HG03135 (cell line): ENCODE data around the gene UBE2L3.
"Not testable (repeated sequence)": the region's sequence is repeated elsewhere in the genome, so short reads cannot be mapped to it uniquely, and the experiment has no call there.

Experiments
- ATAC-seq: cut with Tn5 transposase; IDR thresholded peaks from one replicate; pipeline ENCODE4 v1.9.1; 2021; ENCODE audit warnings: mild to moderate bottlenecking, moderate library complexity; ENCODE audit not compliant: unreplicated experiment

The UBE2L3 gene

DNA sequence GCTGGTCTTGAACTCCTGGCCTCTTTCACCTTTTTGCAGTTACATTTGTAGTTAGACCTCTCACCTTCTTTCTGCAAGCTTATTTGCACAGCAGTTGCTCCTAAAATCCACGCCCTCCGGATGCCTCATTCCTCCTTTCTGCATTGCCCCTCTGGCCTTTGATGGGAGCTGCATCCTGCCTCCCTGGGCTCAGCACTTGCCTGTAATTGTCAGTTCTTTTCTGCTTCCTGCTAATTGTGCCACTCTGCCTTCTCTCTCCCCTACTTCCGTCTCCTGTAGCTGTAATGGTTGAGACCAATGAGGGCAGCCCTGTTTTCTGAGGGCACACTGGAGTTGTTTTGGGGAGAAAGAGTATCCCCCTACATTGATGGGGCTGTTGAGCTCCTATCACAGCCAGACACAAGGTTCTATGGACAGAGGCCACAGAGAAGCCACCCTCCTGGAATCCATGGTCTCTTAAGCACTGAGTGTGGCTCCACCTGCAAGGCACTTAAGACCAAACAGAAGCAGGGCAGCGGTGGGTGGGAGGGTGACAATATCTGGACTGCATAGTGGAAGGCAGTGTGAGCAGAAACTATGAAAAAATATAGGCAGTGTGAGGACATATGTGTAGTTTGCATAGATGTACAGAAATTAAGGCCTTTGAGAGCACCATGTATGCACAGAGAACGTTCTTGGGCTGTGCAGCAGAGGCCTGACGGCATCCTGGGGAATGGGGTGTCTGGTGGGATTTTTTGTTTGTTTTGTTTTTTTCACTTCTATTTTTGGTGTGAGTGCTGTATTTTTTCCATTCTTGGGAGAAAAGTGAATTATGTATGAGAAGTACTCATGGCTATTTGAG is 31.8 kb downstream of the UBE2L3 start:
- ATAC-seq: no peak

DNA sequence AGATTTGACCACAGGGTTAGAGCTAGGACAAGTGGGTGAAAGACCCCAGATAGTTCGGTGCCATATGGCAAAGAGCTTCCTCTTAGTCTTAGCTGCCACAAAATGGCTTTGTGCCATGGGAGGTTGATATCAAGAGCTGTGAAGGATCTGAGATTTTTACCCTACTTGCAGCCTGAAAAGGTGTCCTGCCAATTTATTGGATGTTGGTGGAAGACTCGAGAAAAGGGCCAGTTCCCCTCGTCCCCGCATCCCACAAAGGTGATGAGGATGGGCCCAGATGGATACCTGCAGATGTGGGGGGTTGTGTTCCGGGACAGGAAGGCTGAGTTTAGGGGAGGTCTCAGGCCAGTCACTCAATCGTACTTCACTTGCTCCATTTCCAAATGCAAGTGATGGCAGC is 35.1 kb downstream of the UBE2L3 start:
- no peak for ATAC-seq

DNA sequence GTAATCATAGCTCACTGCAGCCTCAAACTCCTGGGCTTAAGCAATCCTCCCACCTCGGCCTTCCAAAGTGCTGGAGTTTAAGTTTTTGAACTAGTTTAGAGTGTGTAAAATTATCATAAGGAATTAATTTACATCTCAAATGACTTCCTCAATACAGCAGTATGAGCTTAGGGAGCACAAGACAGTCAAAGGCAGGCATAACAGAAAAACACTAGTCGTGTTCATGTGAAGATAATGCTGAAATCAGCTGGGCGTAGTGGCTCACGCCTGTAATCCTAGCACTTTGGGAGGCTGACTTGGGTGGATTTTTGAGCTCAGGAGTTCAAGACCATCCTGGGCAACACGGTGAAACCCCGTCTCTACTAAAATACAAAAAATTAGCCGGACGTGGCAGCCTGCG is 36.5 kb downstream of the UBE2L3 start:
- ATAC-seq: no peak

DNA sequence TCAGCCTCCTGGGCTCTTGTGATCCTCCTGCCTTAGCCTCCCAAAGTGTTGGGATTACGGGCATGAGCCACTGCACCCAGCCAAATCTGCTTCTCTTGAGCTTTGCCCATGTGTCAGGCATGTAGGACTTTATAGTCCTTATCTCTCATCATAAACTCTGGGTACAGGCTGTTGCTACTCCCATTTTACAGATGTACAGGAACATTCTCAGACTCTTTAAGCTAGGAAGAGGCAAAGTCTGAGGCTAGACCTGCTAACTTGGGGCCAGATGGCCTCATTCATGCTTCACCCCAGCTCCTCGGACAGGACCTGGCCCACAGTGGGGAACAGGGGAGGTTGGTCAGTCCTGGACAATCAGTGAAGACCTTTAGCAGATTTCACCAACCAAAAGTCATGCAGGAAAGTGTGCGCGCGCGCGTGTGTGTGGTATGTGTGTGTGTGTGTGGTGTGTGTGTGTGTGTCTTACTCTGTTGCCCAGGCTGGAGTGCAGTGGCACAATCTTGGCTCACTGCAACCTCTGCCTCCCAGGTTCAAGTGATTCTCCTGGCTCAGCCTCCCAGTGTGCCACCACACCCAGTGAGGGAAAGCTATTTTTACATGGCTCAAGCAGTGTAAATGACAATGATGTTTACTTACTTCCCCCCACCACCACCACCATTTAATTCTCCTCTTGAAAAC is 38.5 kb downstream of the UBE2L3 start:
- no peak for ATAC-seq

DNA sequence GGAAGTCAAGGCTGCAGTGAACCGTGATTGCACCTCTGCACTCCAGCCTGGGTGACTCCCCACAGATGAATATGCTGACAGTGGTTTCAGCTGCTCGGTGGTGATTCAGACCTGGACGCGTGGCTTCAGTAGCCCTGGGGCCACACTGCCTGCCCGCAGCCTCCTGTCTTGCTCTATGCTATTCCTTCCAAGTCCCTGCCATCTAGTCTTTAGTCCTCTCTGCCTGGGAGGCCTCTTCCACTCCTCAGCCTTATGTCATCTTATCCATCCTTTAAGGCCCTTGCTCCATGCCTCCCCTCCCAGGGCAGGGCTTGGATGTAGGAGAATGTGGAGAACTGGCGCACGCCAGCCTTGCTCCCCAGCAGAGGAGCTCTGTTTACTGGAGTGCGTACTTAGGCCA is 39.3 kb downstream of the UBE2L3 start:
- ATAC-seq: no peak

DNA sequence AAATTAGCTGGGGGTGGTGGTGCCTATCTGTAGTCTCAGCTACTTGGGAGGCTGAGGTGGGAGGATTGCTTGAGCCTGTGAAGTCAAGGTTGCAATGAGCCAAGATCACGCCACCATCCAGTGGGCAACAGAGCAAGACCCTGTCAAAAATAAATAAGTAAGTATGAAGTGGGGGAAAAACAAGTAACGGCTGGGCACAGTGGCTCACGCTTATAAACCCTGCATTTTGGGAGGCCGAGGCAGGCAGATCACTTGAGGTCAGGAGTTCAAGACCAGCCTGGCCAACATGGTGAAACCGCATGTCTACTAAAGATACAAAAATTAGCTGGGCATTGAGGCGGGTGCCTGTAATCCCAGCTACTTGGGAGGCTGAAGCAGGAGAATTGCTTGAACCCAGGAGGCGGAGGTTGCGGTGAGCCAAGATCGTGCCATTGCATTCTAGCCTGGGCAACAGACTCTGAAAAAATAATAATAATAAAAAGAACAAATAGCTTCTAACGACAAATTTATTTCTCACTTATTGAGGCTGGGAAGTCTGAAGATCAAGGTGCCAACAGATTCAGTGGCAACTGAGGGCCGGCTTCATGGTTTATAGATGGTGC is 42.1 kb downstream of the UBE2L3 start:
- not testable (repeated sequence) for ATAC-seq

DNA sequence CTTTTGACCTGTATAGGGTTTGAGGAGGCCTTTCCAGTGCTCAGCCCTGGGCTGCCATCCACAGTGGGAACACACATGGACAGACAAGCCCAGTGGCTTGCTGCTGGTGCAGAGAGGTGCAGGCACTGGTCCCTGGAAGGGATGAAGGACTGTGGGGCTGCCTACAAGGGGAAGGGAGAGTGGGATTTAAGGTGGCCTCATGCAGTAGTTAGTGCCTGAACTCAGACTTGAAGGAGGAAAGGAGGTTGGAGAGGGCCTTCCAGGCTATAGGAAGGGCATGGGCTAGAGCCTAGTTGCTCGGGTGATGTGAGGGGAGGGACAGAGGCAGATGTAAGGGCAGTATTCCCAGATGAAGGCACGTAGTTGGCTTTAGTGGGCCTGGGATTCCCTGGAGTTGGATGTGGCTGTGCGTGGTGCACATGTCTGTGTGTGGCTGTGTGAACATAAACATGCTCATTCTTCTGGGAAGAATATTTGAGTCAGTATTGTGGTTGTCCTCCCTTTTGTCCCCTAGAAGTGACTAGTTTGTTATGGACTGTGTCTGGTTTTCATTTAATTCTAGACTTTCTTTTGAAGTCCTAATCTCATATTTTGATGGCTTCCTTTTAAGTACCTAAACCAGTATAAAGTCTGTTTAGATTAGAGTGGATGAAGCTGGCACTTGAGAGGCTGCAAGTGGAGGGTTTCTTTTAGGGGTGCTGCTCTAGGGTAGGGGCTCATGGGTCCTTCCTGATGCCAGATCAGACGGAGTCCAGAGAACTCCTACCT is 43.9 kb downstream of the UBE2L3 start:
- no peak for ATAC-seq

DNA sequence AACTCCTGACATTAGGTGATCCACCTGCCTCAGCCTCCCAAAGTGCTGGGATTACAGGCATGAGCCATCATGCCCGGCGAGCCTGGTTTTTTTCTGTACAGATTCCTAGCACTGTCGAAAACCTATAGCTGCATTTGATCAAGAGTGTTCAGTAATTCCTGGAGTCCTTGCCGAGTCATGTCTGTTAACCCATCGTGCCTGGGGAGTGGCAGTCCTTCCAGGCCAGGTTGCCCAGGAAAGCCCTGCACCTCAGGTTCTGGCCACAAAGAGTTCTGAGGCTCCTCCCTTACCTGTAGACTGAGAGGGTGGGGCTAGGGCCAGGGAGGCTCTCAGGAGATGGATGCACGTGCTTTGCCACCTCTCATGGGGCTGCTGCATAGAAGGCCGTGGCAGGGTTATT is 45.3 kb downstream of the UBE2L3 start:
- no peak for ATAC-seq

DNA sequence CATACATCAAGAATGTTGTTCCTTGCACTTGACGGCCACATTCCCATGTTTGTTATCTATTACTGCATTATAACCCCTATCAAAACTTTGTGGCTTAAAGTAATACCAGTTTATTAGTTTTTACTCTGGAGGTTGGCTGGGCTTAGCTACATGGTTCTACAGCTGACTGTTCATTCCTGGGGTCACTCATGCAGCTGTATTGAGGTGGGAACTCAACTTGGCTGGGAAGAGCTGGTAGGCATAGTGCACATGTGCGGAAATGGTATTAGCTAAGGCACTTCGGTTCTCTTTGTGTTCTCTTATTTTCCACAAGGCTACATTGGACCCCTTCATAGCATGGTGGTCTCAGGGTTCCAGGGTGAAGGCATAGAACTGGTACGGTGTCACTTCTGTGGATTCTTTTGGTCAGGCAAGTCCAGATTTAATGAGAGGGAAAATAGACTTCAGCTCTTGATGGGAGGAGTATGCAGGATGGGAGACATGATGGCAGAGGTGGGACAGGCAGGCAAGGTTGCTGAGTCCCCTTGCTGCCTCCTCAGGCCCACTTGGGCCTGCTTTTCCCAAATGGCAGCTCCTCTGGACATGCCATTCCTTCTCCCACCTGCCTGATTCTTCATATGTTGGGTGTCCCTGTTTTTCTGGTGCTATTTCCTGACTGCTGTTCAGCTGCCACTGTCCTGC is 46.2 kb downstream of the UBE2L3 start:
- ATAC-seq: no peak

DNA sequence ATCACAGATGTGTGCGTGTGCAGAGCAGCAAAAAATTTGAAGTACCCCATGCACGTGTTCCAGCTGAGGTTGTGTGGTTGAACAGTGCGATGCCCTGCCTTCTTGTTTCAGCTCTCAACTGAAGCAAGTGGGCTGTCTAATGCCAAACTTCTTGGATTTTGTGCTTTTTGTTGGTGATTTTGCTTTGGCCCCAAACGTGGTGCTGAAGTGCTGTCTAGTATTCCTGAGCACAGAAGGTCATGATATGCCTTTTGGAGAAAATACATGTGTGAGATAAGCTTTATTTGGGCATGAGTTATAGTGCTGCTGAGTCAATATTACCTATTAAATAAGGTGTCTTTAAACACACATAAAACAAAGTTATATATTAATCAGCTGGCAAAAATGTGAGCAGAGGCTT is 48.2 kb downstream of the UBE2L3 start:
- no peak for ATAC-seq

DNA sequence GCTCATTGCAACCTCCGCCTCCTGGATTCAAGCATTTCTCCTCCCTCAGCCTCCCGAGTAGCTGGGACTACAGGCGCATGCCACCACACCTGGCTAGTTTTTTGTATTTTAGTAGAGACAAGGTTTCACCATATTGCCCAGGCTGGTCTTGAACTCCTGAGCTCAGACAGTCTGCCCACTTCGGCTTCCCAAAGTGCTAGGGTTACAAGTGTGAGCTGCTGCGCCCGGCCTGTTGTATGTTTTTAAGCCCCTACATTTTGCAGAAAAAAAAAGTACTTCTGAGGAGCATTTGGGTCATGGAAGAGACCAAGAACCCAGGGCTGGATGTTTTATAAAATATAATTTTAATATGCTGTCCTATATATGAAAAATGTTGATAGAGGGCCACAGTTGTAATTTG is 49.8 kb downstream of the UBE2L3 start:
- ATAC-seq: not testable (repeated sequence)

DNA sequence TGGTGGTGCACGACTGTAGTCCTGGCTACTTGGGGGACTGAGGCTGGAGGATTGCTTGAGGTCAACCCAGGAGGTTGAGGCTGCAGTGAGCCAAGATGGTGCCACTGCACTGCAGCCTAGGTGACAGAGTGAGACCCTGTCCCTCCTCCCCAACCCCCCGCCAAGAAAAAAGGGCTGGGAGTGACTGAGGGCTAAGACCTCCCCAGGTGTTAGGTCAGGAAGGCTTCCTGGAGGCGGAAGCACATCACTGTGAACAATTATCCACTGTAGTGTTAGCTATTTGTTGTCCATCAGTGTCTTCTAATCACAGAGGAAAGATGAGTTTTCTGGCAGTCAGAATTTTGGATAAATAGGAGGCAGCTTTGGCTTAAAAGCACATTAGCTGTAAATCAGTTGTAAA is 53.5 kb downstream of the UBE2L3 start:
- ATAC-seq: no peak

DNA sequence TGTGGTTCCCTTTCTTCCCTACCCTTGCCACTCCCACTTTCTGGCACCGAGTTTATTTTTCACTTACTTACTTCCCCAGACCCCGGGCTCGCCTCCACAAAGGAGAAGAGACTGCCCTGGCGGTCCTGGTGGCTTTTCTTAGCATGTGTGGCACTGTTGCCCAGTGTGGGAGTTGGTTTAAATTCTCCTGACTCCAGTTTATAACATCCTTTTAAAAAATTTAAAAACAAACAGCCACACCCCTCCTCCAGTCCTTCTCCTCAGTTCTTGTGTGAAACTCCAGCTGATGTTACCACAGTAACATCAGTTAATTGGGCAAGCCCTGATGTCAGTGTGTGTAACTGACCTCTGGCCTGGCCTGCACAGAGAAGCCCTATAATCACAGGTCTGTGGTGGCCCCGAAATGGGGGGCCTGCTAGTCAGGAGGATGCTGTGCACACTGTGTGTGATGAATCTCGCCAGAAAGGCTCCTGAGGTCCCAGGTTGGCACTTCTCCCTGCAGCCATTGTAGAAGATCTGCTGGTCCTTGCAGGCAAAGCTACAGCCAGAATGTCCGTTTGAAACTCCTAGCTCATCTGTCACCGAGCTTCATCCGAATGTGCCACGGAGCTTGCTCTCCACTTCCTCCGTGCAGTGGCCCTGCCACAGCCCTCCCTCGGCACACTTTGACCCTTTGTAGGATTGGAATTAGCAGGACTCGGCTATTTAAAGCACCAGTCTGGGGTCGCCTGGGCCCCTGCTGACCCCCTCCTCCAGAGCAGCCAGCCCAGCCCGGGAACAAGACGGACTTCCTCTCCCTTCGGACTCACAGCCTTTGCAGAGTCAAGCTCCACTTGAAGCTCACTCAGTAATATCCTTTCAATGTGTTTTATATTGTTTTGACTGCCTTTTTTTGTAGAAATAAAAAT is 54.8 kb downstream of the UBE2L3 start:
- no peak for ATAC-seq

DNA sequence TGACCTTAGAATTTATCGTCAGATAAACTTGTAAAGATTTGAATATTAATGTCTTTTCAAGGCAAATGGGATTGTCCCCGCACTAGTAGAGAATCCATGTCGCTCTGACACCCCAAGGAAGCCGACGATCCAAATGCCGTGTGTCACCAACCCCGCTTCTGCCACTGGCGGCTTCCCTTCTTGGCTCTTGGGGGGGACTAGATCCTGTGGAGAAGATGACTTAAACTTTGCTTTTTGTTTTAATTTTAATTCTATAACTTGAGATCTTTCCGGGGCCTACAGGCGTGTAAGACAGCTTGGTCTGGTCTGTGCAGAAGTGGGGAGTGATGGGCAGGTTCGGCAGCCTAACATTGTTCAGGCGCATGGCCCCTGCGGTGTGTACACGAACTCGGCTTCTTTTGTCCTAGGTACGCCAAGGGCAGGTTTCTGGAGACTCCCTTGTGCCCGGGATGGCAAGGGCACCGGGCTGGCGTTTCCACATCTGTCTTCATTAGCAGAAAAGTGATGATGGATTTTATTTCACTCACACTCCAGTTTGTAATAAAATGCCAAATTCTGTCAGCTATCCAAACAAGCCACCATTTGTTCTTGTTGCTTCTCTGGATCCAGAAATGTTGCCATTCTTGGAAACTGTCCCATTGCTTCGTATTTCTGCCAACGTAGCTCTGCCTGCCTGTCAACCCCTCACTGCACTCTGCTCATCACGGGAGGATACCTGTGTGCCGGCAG is 55.6 kb downstream of the UBE2L3 start:
- ATAC-seq: no peak

DNA sequence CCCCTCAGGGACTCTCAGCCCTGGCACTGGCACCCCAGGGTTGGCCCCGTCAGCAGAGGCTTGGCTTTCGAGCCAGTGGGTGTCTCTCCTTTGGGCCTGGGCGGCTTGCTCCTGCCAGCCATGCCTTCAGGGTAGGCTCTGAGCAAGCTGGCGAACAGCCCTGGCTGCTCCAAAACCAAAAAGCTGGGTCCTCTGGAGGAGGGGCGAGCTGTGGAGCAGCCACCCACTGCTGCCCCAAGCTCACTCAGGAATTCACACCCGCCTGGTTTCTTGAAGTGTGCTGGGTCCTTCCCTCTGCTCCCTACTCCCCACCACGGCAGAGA is 56.1 kb downstream of the UBE2L3 start:
- no peak for ATAC-seq

DNA sequence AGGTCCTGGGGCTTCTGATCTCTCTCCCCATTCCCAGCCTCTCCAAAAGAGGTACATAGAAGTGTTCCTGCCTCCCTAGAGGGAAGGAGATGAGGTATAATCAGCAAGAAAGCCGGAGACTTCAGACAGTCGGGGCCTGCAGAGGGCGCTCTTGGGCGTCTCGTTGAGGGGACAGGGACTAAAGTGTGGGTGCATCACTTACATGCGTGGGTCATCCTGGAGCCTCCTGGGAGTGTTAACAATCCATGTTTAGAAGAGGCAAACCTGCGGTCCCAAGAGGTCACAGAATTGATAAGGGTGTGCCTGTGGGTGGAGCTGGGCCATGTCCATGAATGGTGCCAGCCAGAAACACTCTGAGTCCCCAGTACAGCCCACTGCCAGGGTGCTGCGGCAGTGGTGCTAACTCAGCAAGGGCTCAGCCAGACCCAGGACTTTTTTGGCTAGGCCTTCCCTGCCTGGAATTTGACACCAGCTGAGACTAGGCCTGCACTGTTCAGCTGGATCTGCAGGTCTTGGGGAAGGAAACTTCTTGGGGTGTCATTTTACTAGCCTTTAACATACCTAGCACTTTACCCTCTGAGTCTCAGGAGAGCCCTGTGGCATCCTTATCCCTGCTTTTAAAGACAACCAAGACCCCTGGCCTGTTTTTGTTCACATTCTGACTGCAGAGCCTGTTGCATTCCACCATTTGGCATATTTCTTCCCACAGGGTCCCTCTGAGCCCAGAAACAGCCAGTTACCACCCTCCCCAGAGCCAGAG is 56.8 kb downstream of the UBE2L3 start:
- ATAC-seq: no peak

DNA sequence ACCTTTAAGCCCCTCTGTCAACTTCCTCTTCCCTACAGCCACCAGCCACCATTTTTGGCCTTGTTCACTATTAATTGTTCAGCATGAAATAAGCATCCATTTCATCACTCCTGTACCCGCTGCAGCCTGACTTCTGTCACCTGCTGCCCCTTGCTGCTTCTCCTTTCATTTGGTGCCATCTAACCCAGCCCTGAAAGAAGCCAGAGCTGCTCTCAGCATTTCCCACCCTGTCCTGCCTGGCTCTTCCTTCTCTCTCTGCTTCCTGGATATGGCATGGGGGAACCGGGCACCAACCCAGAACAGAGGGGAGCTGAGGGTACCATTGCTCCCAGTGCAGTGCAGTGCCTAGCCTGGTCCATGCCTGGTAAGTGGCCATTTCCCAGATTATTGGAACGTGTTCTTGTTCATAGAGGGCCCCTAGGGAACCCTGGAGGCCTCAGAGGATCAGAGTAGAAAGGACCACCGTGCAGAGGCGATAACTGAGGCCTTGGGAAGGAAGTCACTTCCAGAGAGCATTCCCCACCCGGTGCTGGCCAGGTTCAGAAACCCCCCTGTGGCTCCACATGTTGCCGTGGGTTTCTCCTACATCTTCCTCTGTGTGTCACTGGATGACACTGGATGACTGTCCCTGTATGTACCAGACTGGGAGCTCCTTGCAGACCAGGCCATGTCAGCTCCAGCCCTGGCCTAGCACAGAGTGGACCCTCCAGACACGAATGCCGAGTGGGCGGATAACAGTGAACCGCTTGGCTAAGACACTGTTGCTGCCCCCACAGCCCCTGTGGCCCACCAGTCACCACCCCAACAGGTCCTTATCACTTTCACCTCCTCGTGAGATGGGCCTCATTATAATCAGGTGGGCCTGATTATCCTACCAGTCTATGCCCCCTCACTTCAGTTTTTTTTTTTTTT is 57.6 kb downstream of the UBE2L3 start:
- no peak for ATAC-seq
